ENCODE results near the gene GNAT2.
"Not testable (repeated sequence)": the region's sequence is repeated elsewhere in the genome, so short reads cannot be mapped to it uniquely, and the experiment has no call there.

Gene GNAT2

DNA sequence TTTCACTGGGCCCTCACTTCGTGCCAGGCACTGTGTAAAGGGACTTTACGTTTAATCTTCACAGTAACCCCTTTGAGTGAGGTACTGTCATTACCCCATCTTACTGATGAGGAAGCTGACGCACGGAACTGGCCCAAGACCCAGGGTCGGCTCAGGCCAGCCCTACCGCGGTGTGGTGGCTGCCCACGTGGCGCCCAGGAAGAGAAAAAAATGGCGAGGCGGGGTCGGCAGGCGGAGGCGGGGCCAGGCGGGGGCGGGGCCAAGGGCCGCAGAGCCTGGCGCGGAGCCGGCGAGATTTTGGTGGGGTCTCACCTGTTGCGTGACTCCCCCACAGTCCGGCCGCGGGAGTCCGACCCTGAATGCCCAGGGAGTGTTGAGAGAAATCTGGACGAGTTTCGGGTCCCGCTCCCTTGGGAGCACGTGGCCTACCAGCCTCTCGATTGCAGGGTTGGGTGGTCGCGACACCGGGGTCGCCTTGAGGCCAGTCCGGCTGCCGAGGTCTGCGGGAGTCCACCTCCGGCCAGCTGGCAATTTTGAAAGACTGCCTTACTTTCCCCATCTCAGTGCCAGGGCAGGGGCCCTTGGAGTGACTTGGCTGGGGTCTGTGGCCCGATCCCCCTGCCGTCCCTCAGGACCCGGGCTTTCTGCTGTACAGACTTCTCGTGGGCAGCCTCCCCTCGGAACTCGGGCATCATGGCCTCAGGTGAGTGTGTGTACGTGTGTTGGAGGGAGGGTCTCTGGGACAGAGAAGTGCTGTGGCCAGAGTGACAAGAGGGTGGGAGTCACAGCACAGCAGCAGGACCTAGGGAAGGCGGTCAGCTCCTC, at the start of gene GNAT2, which contains the start of gene AMPD2:
Gene GNAT2, minus strand, starts transcription at position 41 of the 825 bp plus-strand sequence. CDS start 6,746 bp downstream, outside the sequence.
Gene AMPD2, plus strand, starts transcription at position 262 of the 825 bp plus-strand sequence. CDS start 1,339 bp downstream, outside the sequence.
- peak; percentile 77 for DNase-seq

DNA sequence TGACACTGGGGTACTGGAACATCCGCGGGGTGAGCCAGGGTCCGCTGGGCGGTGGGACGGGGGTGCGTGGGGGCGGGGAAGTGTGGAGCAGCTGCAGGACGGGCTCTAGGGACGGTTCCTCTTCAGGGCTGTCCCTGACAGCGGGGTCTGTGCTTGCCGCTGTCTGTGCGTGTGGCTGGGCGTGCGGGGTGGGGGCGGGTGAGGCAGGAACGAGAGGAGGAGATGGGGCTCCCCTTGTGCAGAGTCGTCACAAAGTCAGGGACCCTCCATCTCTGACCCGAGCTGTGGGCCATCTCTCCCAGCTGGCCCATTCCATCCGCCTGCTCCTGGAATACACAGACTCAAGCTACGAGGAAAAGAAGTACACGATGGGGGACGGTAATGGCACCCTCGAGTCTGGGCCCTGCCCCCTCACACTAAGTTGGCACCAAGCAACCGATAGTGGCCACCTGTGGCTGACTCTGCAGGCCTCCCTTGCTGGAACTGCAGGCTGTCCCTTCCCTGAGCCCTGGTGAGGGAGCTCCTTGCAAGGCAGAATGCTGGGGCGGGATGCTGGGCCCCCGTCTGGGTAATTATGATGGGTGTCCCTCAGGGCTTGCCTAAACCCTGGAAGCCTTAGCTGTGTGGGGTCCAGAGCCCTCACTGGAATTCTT, 48.8 kb upstream of the GNAT2 start:
- DNase-seq: no peak

DNA sequence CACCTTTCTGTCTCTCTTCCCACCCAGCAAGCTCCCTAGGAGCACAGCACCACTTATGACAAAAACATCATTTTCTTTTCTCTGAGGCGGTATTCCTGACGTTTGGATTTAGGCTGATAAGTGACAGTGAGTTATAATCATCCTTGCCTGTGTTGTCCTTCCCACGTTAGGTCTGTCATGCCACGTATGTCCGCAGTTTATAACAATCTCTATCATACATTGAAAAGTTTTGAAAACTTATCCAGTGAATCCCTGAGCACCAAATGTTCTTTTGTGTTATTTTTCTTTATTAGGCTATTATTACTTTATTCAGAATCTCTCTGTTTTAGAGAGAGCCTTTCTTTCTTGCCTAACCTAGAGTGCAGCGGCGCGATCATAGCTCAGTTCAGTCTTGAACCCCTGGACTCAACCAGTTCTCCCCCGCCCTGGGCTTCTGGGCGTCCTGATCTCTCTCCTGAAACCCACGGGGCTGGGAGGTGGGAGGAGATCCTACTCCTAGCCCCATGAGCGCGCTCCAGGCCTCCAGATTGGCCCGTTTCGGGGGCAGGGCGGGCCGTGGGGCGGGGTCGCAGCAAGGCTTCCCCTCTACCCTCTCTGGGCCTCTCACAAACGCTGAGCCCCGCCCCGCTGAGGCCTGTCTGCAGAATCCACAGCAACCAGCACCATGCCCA, 48.2 kb upstream of the GNAT2 start, which contains the start of gene GSTM2:
Gene GSTM2, plus strand, starts transcription at position 606 of the 671 bp plus-strand sequence. Its CDS starts 59 bp downstream, at position 665.
- peak; percentile 94 for DNase-seq

DNA sequence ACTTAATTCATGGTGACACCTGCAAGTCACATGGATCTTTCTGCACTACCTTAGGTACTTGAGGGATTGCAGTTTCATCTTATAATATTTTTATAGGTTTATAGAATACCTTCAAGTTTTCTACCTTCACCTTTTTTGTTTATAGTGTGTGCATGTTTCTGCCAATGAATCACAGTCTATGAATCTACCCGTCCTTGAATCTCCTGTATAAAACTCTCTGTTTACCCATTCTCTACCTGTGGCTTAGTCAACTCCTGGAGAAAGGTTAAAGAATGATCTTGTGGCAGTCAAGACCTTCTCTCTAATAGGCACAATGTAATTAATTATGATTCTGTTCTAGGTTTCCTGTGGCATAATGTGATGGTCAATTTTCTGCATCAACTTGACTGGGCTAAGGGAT, 45.3 kb upstream of the GNAT2 start:
- no peak for DNase-seq

DNA sequence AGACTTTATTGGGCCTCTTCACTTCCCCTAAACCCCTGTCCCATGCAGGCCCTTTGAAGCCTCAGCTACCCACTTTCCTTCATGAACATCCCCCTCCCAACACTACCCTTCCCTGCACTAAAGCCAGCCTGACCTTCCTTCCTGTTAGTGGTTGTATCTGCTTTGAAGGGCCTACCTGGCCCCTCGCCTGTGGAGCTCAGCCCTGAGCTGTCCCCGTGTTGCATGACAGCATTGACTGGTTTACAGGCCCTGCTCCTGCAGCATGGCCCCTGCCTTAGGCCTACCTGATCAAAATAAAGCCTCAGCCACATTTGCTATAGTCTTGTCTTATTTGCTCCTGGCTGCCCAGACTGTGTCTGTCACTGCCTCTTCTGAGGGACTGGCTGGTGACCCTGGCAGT, 42.0 kb upstream of the GNAT2 start:
- no peak for DNase-seq

DNA sequence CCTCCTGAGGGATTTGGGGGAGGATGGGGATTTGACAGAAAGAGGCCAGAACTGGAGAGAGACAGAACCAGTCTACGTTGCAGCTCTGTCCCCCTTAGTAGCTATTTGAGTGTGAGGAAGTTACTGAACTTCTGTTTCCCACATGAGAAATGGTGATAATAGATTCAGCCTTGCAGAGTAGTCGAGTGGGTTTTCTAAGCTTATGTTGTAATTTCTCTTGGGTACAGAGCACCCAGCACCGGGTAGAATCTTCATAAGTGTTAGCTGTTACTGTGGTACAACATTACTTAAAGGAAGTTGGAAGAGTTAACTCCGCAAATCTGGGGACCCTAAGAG, 41.2 kb upstream of the GNAT2 start:
- DNase-seq: not testable (repeated sequence)

DNA sequence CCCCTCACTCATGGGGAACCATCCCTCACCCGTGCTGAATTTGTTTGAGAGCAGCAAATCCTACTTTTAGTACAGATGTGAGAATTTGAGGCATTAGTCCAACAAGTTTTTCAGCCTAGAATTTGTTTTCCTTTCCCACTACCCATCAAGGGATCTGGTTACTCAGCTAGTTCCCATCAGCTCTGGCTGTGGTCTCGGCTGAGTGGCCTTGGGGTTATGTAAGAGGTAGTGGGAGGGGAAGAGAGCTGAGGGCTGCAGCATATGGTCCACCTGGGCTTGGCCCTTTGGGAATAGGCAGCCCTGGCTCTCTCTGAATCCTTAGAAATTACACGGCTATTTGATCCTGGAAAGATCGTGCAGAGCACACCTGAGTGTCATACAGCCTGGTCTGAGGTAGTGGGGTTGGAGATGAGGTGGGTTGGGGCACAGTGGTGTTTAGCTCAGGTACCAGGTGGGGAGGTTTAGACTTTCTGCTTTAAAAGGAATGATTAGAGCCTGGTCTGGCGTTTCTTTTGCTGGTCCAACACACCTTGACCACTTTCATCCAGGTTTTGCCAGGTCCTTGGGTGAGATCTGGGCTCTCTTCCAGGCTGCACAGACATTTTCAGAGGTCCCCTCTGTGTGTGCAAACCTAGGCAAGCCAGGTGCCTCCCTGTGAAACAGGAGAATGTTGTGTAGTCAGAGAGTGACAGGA, 40.7 kb upstream of the GNAT2 start:
- DNase-seq: no peak

DNA sequence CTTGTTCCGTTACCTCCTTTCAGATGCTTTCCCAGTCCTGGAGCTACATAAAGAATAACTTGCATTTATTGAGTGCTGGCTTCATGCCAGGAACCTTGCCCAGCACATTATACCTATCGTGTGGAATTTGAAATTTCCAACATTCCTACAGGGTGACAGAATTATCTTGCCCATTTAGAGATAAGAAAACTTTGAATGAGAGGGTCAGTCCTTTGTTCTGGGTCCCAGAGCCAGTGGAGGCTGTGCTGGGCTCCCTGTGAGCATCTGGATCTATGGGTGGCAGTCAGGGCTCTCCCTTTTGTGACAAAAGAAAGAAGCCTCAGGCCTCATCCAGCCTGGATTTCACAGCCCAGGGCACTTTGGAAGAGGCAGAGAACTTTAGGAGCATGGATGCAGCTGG, 39.7 kb upstream of the GNAT2 start:
- no peak for DNase-seq

DNA sequence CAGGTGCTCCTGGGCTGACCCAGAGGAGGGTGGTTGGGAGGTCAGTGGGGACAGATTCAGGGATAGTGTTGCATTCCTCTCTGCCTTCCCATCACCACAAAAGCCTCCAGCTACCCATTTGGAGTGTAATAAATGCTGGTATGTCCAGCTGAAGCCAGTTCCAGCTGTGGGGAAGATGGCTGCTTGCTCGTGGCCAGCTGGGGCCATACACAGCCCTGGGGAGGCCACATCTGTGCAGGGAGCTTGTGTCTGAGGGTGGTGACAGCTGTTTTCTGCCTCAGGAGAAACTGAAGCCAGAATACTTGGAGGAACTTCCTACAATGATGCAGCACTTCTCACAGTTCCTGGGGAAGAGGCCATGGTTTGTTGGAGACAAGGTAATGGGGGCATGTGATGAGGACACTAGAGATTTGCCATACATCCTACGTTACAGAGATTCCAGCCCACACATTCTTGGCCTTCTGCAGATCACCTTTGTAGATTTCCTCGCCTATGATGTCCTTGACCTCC, 39.2 kb upstream of the GNAT2 start:
- DNase-seq: no peak

DNA sequence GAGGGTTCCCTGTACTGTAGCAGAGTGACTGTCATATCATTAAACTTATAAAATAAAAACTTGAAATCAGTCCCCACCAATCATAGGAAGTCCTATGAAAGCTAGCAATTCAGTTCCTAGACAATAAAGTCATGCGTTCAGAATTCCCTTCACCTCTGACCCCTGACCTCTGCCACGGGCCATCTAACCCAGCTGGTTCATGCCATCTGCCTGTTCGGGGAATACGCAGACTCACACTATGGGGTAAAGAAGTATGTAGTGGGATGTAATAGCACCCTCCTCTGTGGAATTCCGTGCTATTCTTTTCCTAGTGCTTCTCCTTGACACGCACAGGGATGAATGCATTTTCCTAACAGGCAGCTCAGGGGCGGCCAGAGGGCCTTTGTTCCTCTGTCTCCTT, 38.6 kb upstream of the GNAT2 start:
- DNase-seq: no peak

DNA sequence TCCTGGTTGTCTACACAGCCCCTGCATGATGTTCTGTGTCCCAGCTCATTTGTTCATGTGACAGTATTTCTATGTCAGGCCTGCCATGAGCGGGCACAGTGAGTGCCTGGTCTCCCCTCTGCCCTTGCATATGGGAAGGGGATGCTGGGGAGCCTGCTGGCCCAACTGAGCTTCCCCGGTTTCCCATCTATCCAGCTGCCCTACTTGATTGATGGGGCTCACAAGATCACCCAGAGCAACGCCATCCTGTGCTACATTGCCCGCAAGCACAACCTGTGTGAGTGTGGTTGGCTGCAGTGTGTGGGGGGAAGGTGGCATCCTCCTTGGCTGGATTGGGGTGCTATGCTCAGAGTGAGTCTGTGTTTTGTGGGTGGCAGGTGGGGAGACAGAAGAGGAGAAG, 38.0 kb upstream of the GNAT2 start:
- DNase-seq: no peak

DNA sequence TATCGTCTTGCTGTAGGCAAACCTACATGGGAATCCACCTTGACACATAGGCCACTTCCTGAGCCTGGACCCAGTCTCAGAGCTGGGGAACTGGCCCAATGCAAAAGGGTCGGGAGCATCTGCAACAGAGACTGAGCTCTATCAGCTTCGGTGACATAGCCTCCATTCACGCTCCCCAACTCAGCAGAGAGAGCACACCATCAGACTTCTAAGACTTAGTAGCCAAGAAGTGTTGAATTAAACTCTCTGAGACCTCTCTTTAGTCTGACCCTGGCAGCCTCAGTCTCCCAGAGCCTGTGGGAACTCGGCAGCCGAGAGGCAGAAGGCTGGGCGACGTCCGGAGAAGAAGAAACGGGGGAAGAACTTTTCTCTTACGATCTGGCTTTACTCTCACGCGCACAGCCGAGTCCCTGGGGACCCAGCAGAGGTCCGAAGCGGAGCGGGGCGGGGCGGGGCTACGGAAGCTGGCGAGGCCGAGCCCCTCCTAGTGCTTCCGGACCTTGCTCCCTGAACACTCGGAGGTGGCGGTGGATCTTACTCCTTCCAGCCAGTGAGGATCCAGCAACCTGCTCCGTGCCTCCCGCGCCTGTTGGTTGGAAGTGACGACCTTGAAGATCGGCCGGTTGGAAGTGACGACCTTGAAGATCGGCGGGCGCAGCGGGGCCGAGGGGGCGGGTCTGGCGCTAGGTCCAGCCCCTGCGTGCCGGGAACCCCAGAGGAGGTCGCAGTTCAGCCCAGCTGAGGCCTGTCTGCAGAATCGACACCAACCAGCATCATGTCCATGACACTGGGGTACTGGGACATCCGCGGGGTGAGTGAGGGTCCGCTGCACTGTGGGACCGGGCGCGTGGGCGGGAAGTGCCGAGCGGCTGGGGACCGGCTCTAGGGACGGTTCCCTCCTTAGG, 36.5 kb upstream of the GNAT2 start, which contains the start of gene GSTM4:
Gene GSTM4, plus strand, starts transcription at position 485 of the 905 bp plus-strand sequence. Its CDS starts 291 bp downstream, at position 776.
- DNase-seq: peak; percentile 79

DNA sequence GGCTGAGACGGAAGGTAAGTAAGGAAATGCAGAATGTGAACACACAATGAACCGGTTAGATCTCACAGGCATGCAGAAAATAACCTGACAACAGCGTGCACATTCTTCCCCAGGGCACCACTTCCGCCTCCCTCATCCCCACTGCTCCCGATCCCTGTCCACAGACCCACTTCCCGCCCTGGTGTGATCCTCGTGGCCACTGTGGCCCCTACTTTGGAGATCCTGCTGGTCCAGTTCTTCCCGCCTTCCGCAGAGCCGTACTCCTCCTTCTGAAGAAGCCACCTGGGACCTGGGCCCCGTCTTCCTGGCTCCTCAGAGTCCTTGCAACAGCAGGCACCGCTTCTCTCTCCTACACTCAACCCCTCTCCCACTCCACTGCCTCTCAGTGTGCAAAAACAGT, 35.1 kb upstream of the GNAT2 start:
- no peak for DNase-seq

DNA sequence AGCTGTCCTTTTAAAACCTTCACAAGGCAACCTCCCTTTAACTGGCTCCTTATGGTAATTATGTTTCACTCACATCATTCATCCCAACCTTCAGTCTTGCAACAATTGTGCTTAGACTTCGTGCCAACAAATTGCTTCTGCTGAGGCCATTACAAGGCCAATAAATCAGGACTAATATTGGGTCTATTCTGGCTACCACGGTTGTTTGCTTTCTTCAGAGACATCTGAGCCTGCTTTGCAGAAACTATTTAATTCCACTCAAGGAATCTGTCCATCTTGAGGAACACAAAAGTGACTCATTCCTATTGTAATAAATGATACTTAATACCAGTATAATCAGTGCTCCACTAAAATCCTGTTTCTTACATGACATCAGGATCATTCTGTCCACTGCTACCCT, 33.9 kb upstream of the GNAT2 start:
- DNase-seq: no peak

DNA sequence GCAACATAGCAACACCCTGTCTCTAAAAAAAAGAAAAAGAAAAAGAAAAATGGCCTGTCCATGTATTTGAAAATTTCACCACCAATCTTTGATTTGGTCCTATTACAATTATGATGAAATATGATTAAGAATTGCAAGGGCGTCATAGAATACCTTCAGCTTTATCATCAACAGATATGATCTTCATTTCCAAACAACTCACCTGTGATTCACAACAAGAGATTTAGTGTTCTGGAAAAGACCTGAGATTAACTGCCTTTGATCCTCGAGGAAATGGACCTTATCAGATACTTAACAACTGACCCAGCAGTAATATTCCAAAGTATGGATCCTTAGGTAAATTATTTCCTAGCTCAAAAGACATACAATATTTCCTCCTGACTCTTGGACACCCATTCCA, 33.0 kb upstream of the GNAT2 start:
- DNase-seq: no peak

DNA sequence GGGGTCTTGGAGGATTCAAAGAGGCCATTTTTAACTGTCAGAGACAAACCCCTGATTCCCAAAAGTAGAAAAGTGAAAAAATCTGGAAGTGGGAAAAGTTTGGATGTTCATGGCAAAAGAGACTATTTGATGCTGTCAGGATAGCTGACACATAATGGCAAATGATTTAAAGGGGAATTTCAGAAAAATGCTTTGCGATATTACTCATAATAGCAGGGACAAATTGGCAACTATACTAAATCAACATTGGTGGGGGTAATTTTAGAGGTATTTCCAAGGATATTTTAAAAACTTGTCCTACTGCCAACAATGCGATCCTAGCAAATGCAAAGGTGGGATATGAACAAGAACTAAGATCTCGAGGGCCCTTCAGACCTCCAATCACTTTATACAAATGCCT, 31.2 kb upstream of the GNAT2 start:
- no peak for DNase-seq

DNA sequence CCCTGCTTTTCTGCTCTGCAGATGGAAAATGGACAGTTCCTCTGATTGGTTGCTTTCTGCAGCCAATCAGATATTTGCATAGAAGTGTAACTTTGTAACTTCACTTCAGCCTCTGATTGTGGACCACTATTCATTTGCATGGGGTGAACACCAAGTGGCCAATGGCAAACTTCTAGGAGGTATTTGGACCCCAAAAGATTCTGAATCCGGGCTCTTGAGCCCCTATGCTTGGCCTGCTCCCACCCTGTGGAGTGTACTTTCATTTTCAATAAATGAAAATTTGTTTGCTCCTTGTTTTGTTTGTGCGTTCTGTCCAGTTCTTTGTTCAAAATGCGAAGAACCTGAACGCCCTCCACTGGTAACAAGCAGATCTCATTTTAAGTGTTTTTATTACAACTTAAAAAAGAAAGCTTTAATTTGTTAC, 30.1 kb upstream of the GNAT2 start:
- no peak for DNase-seq

DNA sequence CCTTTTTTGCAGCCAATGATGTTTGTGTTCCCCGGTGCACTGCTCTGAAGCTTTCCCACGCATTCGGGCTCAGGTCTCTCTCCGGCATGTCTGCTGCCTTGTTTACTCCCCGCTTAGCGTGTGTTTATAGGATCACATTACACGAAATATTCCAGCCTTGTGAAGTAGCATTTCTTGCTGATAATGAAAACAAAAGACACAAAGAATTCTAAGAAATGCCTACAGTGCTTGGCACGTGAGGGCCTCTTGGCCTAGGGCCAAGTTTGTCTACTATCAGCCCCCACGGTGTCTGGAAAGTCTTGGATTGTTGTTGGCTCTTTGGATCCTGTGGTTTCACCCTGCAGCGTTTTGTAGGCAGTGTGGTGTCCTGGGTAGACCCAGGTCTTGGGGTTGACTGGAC, 25.3 kb upstream of the GNAT2 start:
- no peak for DNase-seq

DNA sequence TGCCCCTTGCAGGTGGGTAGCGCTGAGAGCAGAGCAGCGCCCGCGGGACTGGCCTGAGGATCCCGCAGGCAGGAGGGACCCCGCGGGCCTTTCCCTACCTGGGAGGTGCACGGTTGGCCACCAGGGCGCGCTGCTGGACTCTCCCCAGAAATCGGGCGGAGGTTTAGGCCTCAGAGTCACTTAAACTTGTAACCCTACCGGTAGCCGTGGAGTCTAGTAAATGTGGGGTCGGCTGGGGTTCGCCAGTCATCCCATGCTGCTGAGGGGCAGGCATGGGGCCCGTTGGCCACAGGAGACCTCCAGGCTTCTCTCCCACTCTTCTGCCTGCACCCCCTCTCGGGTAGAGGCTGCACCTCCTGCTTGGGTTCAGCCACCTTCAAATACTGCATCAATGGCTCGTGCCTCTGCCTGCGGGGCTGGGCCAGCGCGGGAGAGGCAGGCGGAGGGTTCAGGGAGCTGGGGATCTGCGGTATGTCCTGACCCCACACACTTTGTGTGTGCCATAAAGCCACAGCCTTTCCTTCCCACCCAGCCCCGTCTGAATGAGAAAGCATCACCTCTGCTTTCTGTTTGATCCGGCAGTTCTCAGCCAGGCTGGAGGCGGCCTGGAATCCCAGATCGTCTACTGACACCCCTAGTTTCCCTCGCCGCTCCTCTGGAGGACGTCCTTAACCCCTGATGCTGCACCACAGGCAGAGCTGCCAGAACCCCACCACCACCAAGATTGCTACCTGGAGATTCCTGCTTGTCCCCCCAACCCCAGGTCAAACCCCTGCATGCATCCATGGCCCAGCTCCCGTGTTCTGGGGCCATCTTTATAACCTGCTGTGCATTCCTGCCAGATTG, 24.2 kb upstream of the GNAT2 start:
- DNase-seq: peak; percentile 89

DNA sequence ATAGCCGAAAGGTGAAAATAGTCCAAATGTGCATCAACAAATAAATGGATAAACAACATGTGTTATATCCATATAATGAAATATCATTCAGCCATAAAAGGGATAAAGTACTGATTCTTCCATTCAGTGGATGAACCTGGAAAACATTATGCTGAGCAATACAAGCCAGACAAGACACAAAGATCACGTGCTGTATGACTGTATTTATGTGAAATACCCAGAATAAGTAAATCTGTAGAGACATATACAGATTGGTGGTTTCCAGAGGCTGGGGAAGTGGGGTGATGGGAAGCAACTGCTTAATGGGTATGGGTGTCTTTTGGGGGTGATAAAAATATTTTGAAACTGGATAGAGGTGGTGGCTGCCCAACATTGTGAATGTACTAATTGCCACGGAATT, 23.2 kb upstream of the GNAT2 start:
- DNase-seq: no peak

DNA sequence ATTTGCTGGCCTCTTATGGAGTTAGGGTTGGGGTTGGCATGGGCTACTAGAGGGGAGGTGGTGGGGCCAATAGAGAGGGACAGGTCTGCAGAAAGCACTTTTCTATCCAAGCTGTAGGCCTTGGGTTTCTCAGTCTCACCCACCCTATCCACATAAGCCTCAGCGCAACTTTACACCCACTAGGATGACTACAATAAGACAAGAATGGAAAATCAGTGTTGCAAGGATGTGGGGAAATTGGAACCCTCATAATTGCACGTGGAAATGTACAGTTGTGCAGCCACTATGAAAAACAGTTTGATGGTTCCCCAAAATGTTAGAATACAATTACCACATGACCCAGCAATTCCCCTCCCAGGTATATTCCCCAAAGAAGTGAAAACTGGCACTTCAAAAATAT, 22.4 kb upstream of the GNAT2 start:
- no peak for DNase-seq

All from CD4-positive, alpha-beta T cell treated with Interleukin-6 for 4 hours (primary cell).